LNCaP clone FGC (cell line): Measurements from ENCODE around the gene ZNF586.
"Not testable (repeated sequence)": the region's sequence is repeated elsewhere in the genome, so short reads cannot be mapped to it uniquely, and the experiment has no call there.

Experiments used
- DNase-seq: peaks from one replicate; pipeline ENCODE4 v3.0.0-alpha.2; 2011; ENCODE audit warnings: low read depth
- H3K4me3 ChIP-seq: 2 replicates; pipeline ENCODE4 v1.5.1; 2011; ENCODE audit warnings: mild to moderate bottlenecking, low read depth, low read length, control low read depth
- CTCF ChIP-seq: IDR thresholded peaks from 2 replicates; pipeline ENCODE4 v1.5.1; 2012; ENCODE audit warnings: mild to moderate bottlenecking; ENCODE audit not compliant: control insufficient read depth, insufficient read depth; ENCODE audit errors: extremely low read depth

ZNF586 gene

DNA sequence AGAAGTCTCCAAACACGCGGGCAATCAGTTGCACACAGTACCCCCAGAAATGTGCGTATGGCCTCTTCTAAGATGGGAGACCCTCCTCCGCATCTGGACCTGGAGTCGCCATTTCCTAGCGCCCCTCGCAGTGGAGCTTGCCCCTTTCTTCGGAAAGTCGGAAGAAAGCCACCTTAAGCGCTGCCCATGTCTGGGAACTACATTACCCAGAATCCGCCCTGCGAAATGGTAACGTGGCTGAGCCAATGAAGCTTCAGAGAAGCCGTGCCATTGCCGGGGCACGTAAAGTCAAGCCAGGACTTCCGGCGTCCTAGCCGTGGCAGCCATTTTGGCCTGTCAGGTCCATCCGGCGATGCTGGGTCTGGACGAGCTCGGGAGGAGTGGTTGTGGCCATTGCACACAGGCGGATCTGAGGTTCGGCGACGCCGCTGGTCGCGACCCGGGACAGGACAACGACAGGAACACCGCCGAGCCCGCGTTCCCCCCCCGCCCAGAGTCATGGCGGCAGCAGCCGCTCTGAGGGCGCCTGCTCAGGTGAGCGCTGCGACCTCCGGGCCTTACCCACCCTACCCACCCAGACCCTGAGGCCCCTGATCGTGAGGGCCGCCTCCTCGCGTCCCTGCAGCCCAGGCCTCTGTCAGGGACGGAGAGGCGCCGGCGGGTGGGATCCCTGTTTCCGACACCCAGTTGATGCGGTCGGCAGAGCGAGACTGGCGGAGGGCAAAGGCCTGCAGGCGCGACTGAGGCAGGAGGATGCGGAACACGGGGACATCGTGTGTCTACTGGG is at the start of gene ZNF586:
TSS of gene ZNF586 (plus strand) at position 332 of the 787 bp plus-strand sequence. CDS start at position 499, 167 bp downstream.
- DNase-seq = peak; percentile 87
- TF ChIP-seq CTCF = no peak
- H3K4me3 ChIP-seq = peak within 1 kb of the TSS; percentile 81

GRCh38 chr19:57719901-57720519 is 49.5 kb upstream of the ZNF586 start:
- no peak overlapping the region for H3K4me3 ChIP-seq
- DNase-seq = no peak
- TF ChIP-seq CTCF = no peak

DNA sequence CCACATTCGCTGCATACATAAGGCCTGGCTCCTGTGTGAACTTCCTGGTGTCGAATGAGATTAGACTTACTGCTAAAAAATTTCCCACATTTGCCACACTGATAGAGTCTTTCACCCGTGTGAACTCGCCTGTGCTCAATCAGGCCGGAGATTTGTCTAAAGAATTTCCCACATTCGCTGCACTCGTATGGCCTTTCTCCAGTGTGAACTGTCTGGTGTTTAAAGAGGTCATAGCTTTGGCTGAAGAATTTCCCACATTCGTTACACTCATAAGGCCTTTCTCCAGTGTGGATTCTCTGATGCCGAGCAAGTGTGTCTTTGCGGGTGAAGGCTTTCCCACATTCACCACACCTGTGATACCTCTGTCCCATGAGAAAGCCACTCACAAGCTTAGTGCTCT is 48.6 kb upstream of the ZNF586 start:
- no peak for DNase-seq
- TF ChIP-seq CTCF = no peak
- no peak overlapping the region for H3K4me3 ChIP-seq

- not testable (repeated sequence) for H3K4me3 ChIP-seq, DNase-seq
- peak; percentile 62 for TF ChIP-seq CTCF
These were observed 31.2 kb upstream of the ZNF586 start for GRCh38 chr19:57738320-57738719.

GRCh38 chr19:57738770-57739169 is 30.7 kb upstream of the ZNF586 start:
- H3K4me3 ChIP-seq, DNase-seq: not testable (repeated sequence)

DNA sequence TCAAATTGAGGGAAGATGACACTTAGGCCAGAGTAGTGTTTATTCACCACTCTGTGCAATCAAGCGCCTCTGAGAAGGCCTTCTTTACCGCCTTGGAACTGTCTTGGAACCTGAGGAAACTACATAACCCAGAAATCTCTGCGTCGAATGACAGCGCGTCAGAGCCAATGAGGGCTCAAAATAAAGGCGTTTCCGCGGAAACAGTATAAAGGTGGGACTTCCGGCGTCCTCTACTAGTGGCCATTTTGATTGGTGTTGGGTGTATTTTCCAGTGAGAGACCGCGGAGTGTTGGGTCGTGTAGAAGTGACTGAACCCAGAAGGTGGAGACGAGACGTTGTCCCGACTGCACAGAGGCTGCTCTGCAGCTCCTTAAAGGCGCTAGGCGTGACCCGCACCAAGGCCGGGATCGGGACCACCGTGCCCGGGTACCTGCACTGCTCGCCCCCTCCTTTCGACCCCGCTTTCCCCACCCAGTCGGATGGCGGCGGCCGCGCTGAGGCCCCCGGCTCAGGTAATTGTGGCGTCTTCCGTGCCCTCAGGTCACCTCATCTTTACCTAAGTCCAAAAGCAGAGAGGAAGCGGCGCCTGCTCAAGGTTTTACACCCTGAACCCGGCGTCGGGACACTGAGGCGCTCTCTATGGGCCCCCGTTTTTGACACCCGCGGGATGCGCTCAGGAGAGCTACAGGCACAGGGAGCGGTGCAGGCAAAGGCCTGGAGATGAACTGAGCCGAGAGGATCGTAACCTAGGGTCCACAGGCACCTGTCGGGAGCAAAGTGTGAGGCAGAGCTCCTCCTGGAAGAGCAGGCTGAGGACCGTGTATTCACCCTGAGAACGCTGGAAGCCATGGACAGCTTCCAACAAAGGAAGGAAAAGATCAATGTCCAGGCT is 22.6 kb upstream of the ZNF586 start, which contains the start of gene ZNF776:
TSS of gene ZNF776 (plus strand) at position 236 of the 892 bp plus-strand sequence. CDS start at position 480, 244 bp downstream.
- peak; percentile 82 for DNase-seq
- peak within 1 kb of the TSS; percentile 95 for H3K4me3 ChIP-seq
- TF ChIP-seq CTCF = no peak

GRCh38 chr19:57747472-57747807 is 22.0 kb upstream of the ZNF586 start:
- DNase-seq = no peak
- TF ChIP-seq CTCF = no peak

More at GRCh38 chr19:57747472-57747807, 22.0 kb upstream of the ZNF586 start:
- peak overlapping the region; percentile 95 for H3K4me3 ChIP-seq
